B cell (primary cell): Measurements from ENCODE around the gene RGL1.

Source experiments
- EZH2 ChIP-seq: IDR thresholded peaks from 2 replicates; pipeline ENCODE4 v1.6.1; 2012; ENCODE audit warnings: borderline replicate concordance, low read depth, mild to moderate bottlenecking, moderate library complexity, low read length; ENCODE audit not compliant: insufficient read depth, poor library complexity, severe bottlenecking
- TF ChIP-seq, protein P1 (sequence below): fragments of 200-600 bp; IDR thresholded peaks from one replicate; pipeline ENCODE4 v1.8.0; 2022; ENCODE audit warnings: antibody characterized with exemption, mild to moderate bottlenecking

DNA sequence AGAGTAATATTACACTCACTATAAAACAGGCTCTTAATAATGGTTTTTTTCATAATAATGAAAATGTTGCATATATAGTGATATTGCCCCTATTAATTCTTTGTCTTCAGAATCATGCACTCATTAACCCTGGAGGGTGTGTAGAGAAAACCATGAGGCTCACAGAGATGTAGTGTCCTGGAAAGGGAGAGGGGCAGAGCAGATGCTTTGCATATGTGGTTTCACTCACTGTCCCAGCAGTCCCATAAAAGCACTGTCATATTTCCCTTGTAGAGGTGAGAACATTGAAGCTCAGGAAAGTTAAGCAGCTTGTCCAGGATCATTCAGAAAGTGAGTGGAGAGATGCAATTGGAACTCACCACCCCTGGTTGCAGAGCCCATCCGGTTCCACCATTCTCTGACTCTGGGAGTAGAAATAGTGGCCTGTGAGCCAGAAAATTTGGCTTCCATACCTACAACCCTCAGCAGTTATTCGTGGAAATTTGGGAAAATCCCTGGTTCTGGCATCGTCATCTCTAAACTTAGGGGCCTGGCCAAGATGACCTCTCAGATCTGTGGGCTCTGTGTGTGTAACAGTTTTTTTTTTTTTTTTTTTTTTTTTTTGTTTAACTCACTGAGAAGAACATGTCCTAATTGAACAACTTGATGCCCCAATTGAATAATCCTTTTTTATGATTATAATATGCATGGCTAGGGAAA is 86.4 kb downstream of the RGL1 start:
- TF ChIP-seq, protein P1, sequence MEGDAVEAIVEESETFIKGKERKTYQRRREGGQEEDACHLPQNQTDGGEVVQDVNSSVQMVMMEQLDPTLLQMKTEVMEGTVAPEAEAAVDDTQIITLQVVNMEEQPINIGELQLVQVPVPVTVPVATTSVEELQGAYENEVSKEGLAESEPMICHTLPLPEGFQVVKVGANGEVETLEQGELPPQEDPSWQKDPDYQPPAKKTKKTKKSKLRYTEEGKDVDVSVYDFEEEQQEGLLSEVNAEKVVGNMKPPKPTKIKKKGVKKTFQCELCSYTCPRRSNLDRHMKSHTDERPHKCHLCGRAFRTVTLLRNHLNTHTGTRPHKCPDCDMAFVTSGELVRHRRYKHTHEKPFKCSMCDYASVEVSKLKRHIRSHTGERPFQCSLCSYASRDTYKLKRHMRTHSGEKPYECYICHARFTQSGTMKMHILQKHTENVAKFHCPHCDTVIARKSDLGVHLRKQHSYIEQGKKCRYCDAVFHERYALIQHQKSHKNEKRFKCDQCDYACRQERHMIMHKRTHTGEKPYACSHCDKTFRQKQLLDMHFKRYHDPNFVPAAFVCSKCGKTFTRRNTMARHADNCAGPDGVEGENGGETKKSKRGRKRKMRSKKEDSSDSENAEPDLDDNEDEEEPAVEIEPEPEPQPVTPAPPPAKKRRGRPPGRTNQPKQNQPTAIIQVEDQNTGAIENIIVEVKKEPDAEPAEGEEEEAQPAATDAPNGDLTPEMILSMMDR = no peak
- TF ChIP-seq EZH2 = no peak
